Spleen (tissue), 7 donors: ENCODE measurements around the gene RNF126.

Experiments used
- CTCF ChIP-seq, 11 experiments: fragments of 200-600 bp in 7 of 11; fragments of 450-650 bp in 4 of 11; sonication (generic) in 4 of 11; IDR thresholded peaks in 8 of 11; conservative IDR thresholded peaks in 3 of 11; 1 replicate in 7 of 11; 2 replicates in 4 of 11; pipeline versions ENCODE4 v1.4.0 to v1.8.0; 2016 to 2021; ENCODE audit warnings: antibody characterized with exemption in 11 of 11, inconsistent platforms in 4 of 11, mild to moderate bottlenecking in 1 of 11
- POLR2A ChIP-seq, 3 donors: fragments of 450-650 bp; IDR thresholded peaks; one replicate each; pipeline ENCODE4 v1.5.1; 2017; ENCODE audit warnings: antibody characterized with exemption in 3 of 3, mild to moderate bottlenecking in 1 of 3
- POLR2AphosphoS5 ChIP-seq, 3 donors: sonication (generic); formaldehyde crosslinking; IDR thresholded peaks; one replicate each; pipeline ENCODE4 v1.5.1; 2017; ENCODE audit warnings: antibody characterized with exemption in 3 of 3
- donor health status: DM: no; HTN: no; CAD: no; lungs with moderate emphysema.
- donor health status: DM: no; HTN: no; CAD: no.
- donor health status: DM: no; HTN: no; CAD: no.

GRCh38 chr19:662962-663681 lies at the start of gene RNF126:
- TF ChIP-seq POLR2AphosphoS5 (IDR thresholded peaks at IDR 0.05) (peak; percentile 82 to 88 (median 86)), CTCF (IDR thresholded peaks at IDR 0.05 in 8 of 11, conservative IDR thresholded peaks at IDR 0.05 in 3 of 11) (peak in 2 of 11 experiments; percentile 8 to 14), POLR2A (IDR thresholded peaks at IDR 0.05) (peak in 1 of 3 donors; percentile 58)
